Cardiac muscle cell (in vitro differentiated cells and primary cell): ENCODE measurements around the gene TSPEAR. TPM values are rescaled to one million over a fixed set of nuclear protein-coding genes. Genes with fewer than 3 reads are reported as not detected.
"Not testable (repeated sequence)": the region's sequence is repeated elsewhere in the genome, so short reads cannot be mapped to it uniquely, and the experiment has no call there.

Source experiments
- DNase-seq, 2 donors: peaks; one replicate each; pipeline versions ENCODE4 v3.0.0 to v3.0.0-alpha.2; 2010 to 2017; ENCODE audit warnings: low read depth in 1 of 2, low spot score in 1 of 2
- H3K27ac ChIP-seq: fragments of 200-600 bp; sonication (generic); 2 replicates; pipeline ENCODE4 v1.5.1; 2016
- H3K27me3 ChIP-seq: fragments of 200-600 bp; sonication (generic); 2 replicates; pipeline ENCODE4 v1.6.0; 2016; ENCODE audit warnings: control low read depth
- H3K36me3 ChIP-seq: fragments of 200-600 bp; sonication (generic); 2 replicates; pipeline ENCODE4 v1.5.1; 2016; ENCODE audit warnings: control low read depth
- H3K4me1 ChIP-seq: fragments of 200-600 bp; sonication (generic); 2 replicates; pipeline ENCODE4 v1.8.1; 2017; ENCODE audit warnings: low read depth, mild to moderate bottlenecking, mixed run types
- H3K4me3 ChIP-seq: fragments of 200-600 bp; sonication (generic); 2 replicates; pipeline ENCODE4 v1.5.1; 2016; ENCODE audit warnings: mild to moderate bottlenecking
- H3K9me3 ChIP-seq: fragments of 200-600 bp; sonication (generic); 2 replicates; pipeline ENCODE4 v1.5.1; 2017; ENCODE audit warnings: low read depth, mild to moderate bottlenecking, control low read depth
- CTCF ChIP-seq: IDR thresholded peaks from 2 replicates; pipeline ENCODE4 v1.5.1; 2012; ENCODE audit warnings: low read depth, mild to moderate bottlenecking, low read length
- polyA plus RNA-seq: library from polyadenylated mRNA; unstranded; fragments of >200 nt; fragmentation: Nextera tagmentation; extraction: Ambion mirVana; gene quantifications from 2 replicates; pipeline ENCODE4 v1.2.1, GENCODE V29; 2016
- total RNA-seq: library from RNA; depleted of rRNA; stranded (reverse); fragments of >200 nt; gene quantifications from 2 replicates; pipeline ENCODE4 v1.2.3, GENCODE V29; 2016

Gene TSPEAR
- total and polyA plus RNA-seq, 2 experiments from 2014 or later: 2.8 to 3.4 TPM

DNA sequence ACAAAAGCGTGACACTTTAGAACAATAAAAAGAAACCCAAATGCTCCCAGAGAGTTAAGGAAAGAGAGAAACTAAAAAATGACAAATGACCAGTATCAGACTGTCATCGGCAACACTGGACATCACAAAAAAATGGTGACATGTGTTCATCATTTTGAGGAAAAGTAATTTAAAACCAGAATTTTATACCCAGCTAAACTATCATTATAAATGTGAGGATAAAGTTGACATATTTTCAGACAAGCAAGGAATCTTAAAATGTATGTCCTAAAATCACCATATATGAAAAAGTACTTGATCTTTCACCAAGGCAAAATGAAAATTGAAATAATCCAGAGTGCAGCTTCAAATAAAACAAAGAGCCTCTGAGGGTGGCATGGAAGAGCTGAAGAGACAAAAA, 66.5 kb downstream of the TSPEAR start:
- no peak for TF ChIP-seq CTCF
- Histone ChIP-seq H3K4me3 (no peak overlapping the region), H3K27ac (no peak overlapping the region), H3K36me3 (no peaks in the 10 kb centered on the region), H3K9me3 (no peaks in the 10 kb centered on the region), H3K27me3 (no peaks in the 10 kb centered on the region), H3K4me1 (no peaks in the 10 kb centered on the region)
- DNase-seq: no peak

DNA sequence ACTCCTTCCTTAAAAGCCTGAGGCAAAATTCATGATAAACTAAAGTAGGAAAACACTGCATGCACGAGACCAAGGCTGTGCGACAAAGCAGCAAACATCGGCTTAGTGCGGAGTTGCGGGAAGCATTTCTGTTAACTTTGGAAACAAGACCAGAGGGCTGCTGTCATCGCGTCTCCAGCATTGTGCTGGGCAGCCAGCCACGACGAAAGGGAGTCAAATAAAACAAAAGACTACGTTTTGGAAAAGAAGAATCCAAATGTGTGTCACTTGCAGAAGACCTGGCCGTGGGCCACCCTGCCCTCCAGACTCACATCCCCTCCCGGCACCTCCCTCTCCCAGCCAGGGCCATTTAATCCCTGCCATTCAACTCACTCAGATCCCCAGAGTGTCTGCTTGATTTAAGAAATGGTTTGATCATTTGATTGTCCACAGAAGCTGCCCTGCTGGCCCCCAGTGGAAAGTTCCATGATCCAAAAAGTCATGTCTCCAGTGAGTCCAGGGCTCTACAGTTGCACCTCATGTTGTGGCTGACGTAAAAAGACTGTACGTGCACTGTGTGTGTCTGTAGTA, 67.5 kb downstream of the TSPEAR start:
- no peak overlapping the region for H3K4me3 ChIP-seq
- no peak overlapping the region for H3K27ac ChIP-seq
- TF ChIP-seq CTCF: no peak
- no peaks in the 10 kb centered on the region for H3K27me3 ChIP-seq
- no peaks in the 10 kb centered on the region for H3K9me3 ChIP-seq
- no peak for DNase-seq
- no peaks in the 10 kb centered on the region for H3K4me1 ChIP-seq
- H3K36me3 ChIP-seq: no peaks in the 10 kb centered on the region

DNA sequence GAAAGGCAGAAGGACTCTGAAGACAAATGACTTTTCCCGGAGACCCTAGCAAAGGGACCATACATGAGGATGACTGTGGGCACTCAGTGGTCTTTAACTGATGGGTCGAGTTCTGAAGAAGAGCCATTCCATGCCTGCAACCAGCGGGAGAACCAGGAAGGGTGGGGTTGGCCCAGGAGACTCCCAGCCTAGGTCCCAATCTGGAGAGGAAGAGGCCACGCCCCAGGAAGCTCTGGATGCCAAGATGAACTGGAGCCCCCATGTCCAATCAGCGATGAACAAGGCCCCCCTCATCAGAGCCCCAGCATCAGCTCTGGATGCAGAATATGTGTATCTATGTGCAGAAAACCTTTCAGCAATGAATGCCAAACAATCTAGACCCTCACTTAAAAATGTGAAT, 70.6 kb downstream of the TSPEAR start:
- no peaks in the 10 kb centered on the region for H3K27me3 ChIP-seq
- no peaks in the 10 kb centered on the region for H3K36me3 ChIP-seq
- DNase-seq: no peak
- H3K9me3 ChIP-seq: no peaks in the 10 kb centered on the region
- no peak overlapping the region for H3K4me3 ChIP-seq
- H3K27ac ChIP-seq: no peak overlapping the region
- H3K4me1 ChIP-seq: no peaks in the 10 kb centered on the region
- no peak for TF ChIP-seq CTCF

GRCh38 chr21:44639331-44639655, 72.1 kb downstream of the TSPEAR start:
- Histone ChIP-seq H3K27ac (no peak overlapping the region), H3K4me3 (no peak overlapping the region), H3K27me3 (no peaks in the 10 kb centered on the region), H3K9me3 (no peaks in the 10 kb centered on the region), H3K4me1 (no peaks in the 10 kb centered on the region), H3K36me3 (no peaks in the 10 kb centered on the region)
- DNase-seq: no peak
- no peak for TF ChIP-seq CTCF

GRCh38 chr21:44638506-44639330, 72.7 kb downstream of the TSPEAR start:
- not testable (repeated sequence) for H3K4me3 ChIP-seq, H3K27me3 ChIP-seq, H3K9me3 ChIP-seq, H3K36me3 ChIP-seq, DNase-seq, H3K4me1 ChIP-seq, H3K27ac ChIP-seq

- not testable (repeated sequence) for H3K4me1 ChIP-seq
These were observed 73.5 kb downstream of the TSPEAR start for GRCh38 chr21:44637851-44638348.

More at GRCh38 chr21:44637851-44638348, 73.5 kb downstream of the TSPEAR start:
- not testable (repeated sequence) for H3K4me3 ChIP-seq, H3K9me3 ChIP-seq, H3K27ac ChIP-seq, DNase-seq, H3K27me3 ChIP-seq, H3K36me3 ChIP-seq
